MM.1S (cell line): Measurements from ENCODE around the gene STEEP1.
A peak's percentile ranks its signal among the peaks of the same experiment; 100 is the strongest.
"Not testable (repeated sequence)": the region's sequence is repeated elsewhere in the genome, so short reads cannot be mapped to it uniquely, and the experiment has no call there.

Source experiments
- DNase-seq: peaks from one replicate; pipeline ENCODE4 v3.0.0-alpha.2; 2015
- H2AFZ ChIP-seq: fragments of 300-600 bp; sonication (generic); 2 replicates; pipeline ENCODE4 v1.6.0; 2016; ENCODE audit warnings: antibody characterized with exemption, low read length
- H3F3A ChIP-seq: fragments of 300-600 bp; sonication (generic); 2 replicates; pipeline ENCODE4 v1.6.1; 2016; ENCODE audit warnings: mild to moderate bottlenecking, antibody characterized with exemption, low read length, moderate library complexity, mixed read lengths; ENCODE audit not compliant: insufficient read depth
- H3K27ac ChIP-seq: fragments of 300-600 bp; sonication (generic); 2 replicates; pipeline ENCODE4 v1.5.1; 2016; ENCODE audit warnings: mild to moderate bottlenecking, low read length
- H3K27me3 ChIP-seq: fragments of 300-600 bp; sonication (generic); replicated peaks from 2 replicates; pipeline ENCODE4 v1.6.0; 2016; ENCODE audit warnings: low read length; ENCODE audit not compliant: insufficient read depth
- H3K36me3 ChIP-seq: fragments of 300-600 bp; sonication (generic); replicated peaks from 2 replicates; pipeline ENCODE4 v1.6.1; 2016; ENCODE audit warnings: mild to moderate bottlenecking, low read length, mixed read lengths; ENCODE audit not compliant: insufficient read depth
- H3K4me1 ChIP-seq: fragments of 300-600 bp; sonication (generic); 2 replicates; pipeline ENCODE4 v1.6.1; 2016; ENCODE audit warnings: low read length, mixed read lengths
- H3K4me2 ChIP-seq: fragments of 300-600 bp; sonication (generic); 2 replicates; pipeline ENCODE4 v1.6.0; 2016; ENCODE audit warnings: low read depth, low read length
- H3K4me3 ChIP-seq: fragments of 300-600 bp; sonication (generic); 2 replicates; pipeline ENCODE4 v1.5.1; 2016; ENCODE audit warnings: low read length, mixed read lengths
- H3K79me2 ChIP-seq: fragments of 300-600 bp; sonication (generic); 2 replicates; pipeline ENCODE4 v1.6.1; 2016; ENCODE audit warnings: mixed run types, low read length, mixed read lengths
- H3K9ac ChIP-seq: fragments of 300-600 bp; sonication (generic); 2 replicates; pipeline ENCODE4 v1.6.1; 2016; ENCODE audit warnings: low read length, mixed read lengths
- H3K9me2 ChIP-seq: fragments of 300-600 bp; sonication (generic); replicated peaks from 2 replicates; pipeline ENCODE4 v1.6.1; 2016; ENCODE audit warnings: mild to moderate bottlenecking, low read length, mixed read lengths; ENCODE audit not compliant: insufficient read depth
- H3K9me3 ChIP-seq: fragments of 300-600 bp; sonication (generic); replicated peaks from 2 replicates; pipeline ENCODE4 v1.6.1; 2016; ENCODE audit warnings: mild to moderate bottlenecking, low read length, mixed read lengths; ENCODE audit not compliant: insufficient read depth
- H4K20me1 ChIP-seq: fragments of 300-600 bp; sonication (generic); 2 replicates; pipeline ENCODE4 v1.6.1; 2016; ENCODE audit warnings: mild to moderate bottlenecking, low read length, moderate library complexity, mixed read lengths; ENCODE audit not compliant: insufficient read depth
- EZH2 ChIP-seq: fragments of 300-600 bp; sonication (generic); optimal IDR thresholded peaks from 2 replicates; pipeline ENCODE3; 2017; ENCODE audit warnings: low read depth, mild to moderate bottlenecking, antibody characterized with exemption, low read length, mixed read lengths
- EZH2phosphoT487 ChIP-seq: fragments of 300-600 bp; sonication (generic); IDR thresholded peaks from 2 replicates; pipeline ENCODE4 v1.6.1; 2018; ENCODE audit warnings: antibody characterized with exemption, low read length
- TF ChIP-seq, protein P1 (sequence below): fragments of 300-600 bp; sonication (generic); IDR thresholded peaks from 2 replicates; pipeline ENCODE4 v1.5.1; 2016; ENCODE audit warnings: antibody characterized with exemption, low read length, mixed read lengths

The STEEP1 gene

DNA sequence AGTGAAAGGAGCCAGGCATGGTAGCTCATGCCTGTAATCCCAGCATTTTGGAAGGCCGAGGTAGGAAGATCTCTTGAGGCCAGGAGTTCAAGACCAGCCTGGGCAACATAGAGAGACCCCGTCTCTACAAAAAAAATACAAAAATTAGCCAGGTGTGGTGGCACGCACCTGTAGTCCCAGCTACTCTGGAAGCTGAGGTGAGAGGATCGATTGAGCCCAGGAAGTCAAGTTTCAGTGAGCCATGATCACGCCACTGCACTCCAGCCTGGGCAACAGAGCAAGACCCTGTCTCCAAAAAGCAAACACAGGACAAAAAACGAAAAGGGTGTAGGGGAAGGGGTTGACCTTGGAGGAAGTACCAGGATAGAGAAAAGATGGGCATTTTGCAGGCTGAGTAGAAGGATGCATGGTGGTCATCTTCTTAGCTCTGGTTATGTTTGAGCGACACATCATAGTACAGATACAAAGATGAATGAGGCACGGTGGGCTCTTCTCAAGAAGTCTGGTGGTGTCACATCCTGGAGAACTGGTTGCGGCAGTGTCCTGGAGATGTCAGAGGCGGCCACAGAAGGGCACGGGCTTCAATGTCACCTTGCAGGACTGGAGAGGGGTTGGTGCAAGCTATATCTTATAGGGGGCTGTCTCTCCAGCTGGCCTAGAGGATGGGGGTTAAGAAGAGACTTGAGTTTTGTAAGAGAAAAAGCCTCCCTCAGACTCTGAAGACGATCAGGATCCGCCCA, 65.0 kb downstream of the STEEP1 start:
- no peak overlapping the region for H3K4me3 ChIP-seq
- no peaks in the 10 kb centered on the region for H3K36me3 ChIP-seq
- no peak overlapping the region for H3K4me2 ChIP-seq
- H3K9me2 ChIP-seq, result no peaks in the 10 kb centered on the region
- no peak overlapping the region for H3K9ac ChIP-seq
- H3F3A ChIP-seq, result no peaks in the 10 kb centered on the region
- TF ChIP-seq, protein P1, sequence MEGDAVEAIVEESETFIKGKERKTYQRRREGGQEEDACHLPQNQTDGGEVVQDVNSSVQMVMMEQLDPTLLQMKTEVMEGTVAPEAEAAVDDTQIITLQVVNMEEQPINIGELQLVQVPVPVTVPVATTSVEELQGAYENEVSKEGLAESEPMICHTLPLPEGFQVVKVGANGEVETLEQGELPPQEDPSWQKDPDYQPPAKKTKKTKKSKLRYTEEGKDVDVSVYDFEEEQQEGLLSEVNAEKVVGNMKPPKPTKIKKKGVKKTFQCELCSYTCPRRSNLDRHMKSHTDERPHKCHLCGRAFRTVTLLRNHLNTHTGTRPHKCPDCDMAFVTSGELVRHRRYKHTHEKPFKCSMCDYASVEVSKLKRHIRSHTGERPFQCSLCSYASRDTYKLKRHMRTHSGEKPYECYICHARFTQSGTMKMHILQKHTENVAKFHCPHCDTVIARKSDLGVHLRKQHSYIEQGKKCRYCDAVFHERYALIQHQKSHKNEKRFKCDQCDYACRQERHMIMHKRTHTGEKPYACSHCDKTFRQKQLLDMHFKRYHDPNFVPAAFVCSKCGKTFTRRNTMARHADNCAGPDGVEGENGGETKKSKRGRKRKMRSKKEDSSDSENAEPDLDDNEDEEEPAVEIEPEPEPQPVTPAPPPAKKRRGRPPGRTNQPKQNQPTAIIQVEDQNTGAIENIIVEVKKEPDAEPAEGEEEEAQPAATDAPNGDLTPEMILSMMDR, result no peak
- no peak for TF ChIP-seq EZH2
- TF ChIP-seq EZH2phosphoT487, result no peak
- no peaks in the 10 kb centered on the region for H4K20me1 ChIP-seq
- H3K79me2 ChIP-seq, result no peaks in the 10 kb centered on the region
- no peak for DNase-seq
- H3K9me3 ChIP-seq, result no peaks in the 10 kb centered on the region
- peaks cover 19% of the 10 kb centered on the region for H3K4me1 ChIP-seq
- H3K27me3 ChIP-seq, result no peaks in the 10 kb centered on the region
- H3K27ac ChIP-seq, result no peak overlapping the region
- no peak overlapping the region for H2AFZ ChIP-seq

DNA sequence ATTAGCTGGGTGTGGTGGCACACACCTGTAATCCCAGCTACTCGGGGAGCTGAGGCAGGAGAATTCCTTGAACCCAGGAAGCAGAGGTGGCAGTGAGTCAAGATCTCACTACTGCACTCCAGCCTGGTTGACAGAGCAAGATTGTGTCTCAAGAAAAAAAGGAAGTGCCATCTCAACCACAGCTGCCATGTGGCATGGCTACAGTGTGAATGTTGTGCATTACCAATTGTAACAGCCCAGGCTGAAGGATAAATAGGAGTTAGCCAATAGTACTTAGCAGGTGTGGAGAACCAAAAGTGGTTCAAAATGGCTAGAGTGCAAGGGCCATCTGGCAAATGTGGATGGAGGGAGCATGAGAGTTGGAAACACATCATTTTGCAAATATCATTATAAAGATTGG, 68.0 kb downstream of the STEEP1 start:
- Histone ChIP-seq H3K36me3 (no peaks in the 10 kb centered on the region), H3K4me1 (peaks cover 19% of the 10 kb centered on the region), H3K9me2 (no peaks in the 10 kb centered on the region), H3K4me3 (no peak overlapping the region), H3K27ac (no peak overlapping the region), H3F3A (no peaks in the 10 kb centered on the region), H3K4me2 (no peak overlapping the region), H3K9ac (no peak overlapping the region), H3K9me3 (no peaks in the 10 kb centered on the region), H3K27me3 (no peaks in the 10 kb centered on the region), H2AFZ (no peak overlapping the region), H4K20me1 (no peaks in the 10 kb centered on the region), H3K79me2 (no peaks in the 10 kb centered on the region)
- no peak for TF ChIP-seq EZH2phosphoT487
- TF ChIP-seq, protein P1, result no peak
- no peak for TF ChIP-seq EZH2
- no peak for DNase-seq

DNA sequence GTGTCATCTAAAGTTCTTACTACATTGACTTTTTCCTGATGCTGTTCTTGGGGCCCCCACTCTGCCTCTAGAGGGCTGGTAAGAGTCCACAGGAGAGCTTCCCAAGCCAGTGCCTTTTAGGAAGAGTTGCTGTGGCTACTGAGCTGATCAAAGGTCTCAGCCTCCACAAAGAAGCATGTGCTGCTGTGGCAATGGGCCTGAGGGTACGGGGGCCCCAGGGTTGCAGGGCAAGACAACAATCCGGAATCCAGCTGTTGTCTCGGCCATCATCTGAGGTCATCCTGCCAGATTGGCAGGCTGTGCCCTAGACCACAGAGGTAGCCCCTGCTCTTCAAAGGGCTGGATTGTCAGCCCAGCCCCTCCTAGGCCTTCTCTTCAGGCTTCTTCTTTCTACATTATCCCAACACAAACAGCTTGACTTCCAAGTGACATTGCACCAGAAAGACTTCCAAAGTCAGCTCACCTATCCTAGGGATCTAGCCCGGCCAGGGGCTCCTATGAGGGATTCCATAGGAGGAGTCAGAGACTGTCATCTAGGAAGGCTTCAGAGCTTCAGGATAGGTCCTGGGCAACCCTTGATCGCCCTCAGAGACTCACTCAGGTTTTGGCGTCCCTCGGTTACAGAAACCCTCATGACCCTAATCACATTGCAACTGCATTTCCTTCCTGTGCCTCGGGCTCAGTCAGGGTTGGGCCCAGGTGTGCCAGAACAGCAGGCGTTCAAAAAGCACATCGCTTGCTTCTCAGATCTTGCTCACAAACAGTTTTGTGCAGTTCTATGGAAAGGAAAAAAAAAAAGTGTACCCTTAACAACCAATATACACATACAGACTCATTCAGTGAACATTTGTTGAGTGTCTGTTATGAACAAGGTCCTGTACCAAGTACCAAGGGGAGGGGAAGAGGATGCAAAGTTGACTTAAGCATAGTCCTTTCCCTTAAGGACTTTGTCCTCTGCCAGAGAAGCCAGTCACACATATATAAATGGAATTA, 69.2 kb downstream of the STEEP1 start:
- H3K4me2 ChIP-seq, result peak overlapping the region; percentile 13

DNA sequence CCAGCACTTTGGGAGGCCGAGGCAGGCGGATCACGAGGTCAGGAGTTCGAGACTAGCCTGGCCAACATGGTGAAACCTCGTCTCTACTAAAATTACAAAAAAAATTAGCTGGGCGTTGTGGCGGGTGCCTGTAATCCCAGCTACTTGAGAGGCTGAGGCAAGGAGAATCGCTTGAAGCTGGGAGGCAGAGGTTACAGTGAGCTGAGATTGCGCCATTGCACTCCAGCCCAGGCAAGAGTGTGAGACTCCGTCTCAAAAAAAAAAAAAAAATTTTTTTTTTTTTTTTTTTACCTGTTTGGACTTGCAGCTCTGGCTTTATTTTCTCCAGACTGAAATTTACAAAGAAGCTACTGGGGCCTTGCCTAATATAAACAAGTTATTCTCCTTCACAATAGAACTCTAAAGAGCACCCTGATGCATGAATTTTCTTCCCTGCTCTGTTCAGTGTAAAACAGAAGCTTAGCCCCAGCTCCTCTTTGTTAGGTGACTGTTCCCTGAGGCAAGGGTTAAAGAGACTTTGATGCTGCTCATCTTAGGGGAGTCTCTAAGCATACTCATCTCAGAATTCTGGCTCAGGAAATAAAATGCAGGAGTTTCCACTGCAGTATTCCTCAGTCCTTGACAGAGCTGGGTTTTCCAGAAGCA, 71.2 kb downstream of the STEEP1 start:
- not testable (repeated sequence) for H3K4me2 ChIP-seq, DNase-seq, H3K4me3 ChIP-seq, H3K36me3 ChIP-seq, H3K9me3 ChIP-seq, H4K20me1 ChIP-seq, H3K79me2 ChIP-seq, H3K27ac ChIP-seq, H3F3A ChIP-seq, H3K9ac ChIP-seq, H2AFZ ChIP-seq, H3K9me2 ChIP-seq, H3K27me3 ChIP-seq
- peaks cover 19% of the 10 kb centered on the region for H3K4me1 ChIP-seq

More for the DNA sequence above, 69.2 kb downstream of the STEEP1 start:
- DNase-seq, result peak; percentile 67
- Histone ChIP-seq H3K27me3 (no peaks in the 10 kb centered on the region), H3K9me2 (no peaks in the 10 kb centered on the region), H3K79me2 (no peaks in the 10 kb centered on the region), H3K9ac (no peak overlapping the region), H3K36me3 (no peaks in the 10 kb centered on the region), H3K4me3 (no peak overlapping the region), H4K20me1 (no peaks in the 10 kb centered on the region), H2AFZ (peak overlapping the region; percentile 29), H3F3A (no peaks in the 10 kb centered on the region), H3K4me1 (peaks cover 19% of the 10 kb centered on the region), H3K27ac (peak overlapping the region; percentile 33; the same call in 1 of the 2 replicates), H3K9me3 (no peaks in the 10 kb centered on the region)
- no peak for TF ChIP-seq EZH2phosphoT487
- TF ChIP-seq, protein P1, result no peak
- no peak for TF ChIP-seq EZH2
